Epidermal melanocyte (primary cell): ENCODE measurements around the gene CCDC149.
"Not testable (repeated sequence)": the region's sequence is repeated elsewhere in the genome, so short reads cannot be mapped to it uniquely, and the experiment has no call there.

Experiments used
- DNase-seq: peaks from one replicate; pipeline ENCODE4 v3.0.0; 2011; ENCODE audit warnings: low spot score; ENCODE audit not compliant: insufficient read length

CCDC149 gene

DNA sequence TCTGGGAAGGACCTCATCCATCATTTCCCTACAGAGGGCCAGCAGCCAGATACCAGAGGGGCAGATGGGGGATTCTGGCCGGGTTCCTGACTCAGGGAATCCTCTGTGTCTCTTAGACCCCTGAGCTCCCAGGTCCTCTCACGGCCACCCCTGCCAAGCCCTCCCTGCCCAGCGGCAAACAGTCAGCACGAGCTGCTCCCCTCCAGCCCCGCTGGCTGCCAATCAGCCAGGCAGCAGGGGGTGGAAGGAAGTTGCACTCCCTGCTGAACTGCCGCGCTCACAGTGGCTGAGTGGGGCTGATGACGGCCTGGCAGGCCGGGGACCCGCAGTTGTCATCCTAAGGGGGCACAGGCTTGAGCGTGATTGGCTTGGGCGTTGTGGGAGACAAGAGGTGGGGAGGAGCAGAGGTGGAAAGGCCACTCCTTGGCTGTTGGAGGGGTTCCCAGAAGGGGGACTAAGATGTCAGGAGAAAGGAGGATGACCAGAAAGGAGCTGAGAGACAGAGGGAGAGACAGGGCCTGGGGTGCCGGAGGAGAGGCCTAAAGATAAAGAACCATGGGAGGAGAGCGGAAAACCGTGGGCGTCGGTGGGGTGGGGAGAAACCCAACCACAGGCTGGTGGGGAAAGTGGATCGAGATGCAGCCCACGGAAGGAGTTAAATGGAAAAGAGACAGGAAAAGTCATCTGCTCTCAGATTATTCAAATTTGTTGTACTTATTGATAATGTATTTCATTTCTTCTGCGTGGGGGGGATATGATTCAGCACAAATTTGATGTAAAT, 4.4 kb upstream of the CCDC149 start:
- DNase-seq = no peak

DNA sequence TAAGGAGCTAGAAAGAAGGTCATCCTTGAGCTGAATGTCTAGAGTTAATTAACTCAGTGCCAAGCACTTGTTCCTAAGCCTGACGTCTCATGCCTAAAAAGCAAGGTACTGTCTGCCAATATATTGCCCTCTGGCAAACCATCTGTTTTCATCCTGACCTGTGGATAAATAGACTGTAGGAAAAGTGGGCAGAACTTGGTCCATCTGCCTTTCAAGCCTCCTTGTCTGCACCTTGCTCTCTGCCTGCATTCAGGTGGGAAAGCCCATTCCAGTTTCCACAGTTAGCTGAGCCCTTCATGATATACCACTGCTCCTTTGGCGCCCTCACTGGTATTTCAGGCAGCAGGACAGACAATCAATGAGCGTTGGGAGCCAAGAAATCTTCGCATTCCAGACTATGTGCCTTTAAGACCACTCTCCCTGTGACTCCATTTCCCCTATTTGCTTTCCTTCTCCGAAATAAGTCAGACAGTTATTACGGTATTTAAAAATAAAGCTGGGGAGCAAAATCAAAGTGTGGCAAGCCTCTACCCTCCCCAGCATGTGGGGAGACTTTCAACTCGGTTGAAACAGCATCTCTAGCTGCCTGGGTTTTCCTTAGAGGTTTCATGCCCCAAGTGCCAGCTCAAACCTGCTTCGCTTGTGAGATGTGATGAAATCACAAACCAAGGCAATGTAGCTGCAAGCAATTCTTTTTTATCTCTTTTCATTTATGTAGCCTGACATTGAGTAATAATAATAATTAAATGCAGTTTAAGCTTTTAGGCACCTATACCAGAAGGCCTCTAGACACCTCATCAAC, 2.5 kb upstream of the CCDC149 start:
- DNase-seq = no peak

DNA sequence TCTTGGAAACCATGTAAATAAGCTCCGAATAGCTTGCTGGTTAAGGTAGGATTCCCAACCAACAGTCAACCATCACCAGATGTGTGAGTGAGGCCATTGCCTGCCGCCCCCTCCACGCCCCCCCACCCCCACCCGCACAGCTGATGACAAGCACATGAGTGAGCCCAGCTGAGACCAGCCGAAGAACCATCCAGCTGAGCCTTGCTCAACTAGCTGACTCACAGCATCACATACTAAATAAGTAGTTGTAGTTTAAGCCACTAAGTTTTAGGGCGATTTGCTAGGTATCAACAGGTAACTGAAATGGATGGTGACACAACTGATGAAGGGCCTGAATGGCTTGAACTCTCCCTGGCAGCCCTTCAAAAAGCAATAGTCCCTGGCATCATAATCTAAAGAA, 1.6 kb upstream of the CCDC149 start:
- DNase-seq = no peak

DNA sequence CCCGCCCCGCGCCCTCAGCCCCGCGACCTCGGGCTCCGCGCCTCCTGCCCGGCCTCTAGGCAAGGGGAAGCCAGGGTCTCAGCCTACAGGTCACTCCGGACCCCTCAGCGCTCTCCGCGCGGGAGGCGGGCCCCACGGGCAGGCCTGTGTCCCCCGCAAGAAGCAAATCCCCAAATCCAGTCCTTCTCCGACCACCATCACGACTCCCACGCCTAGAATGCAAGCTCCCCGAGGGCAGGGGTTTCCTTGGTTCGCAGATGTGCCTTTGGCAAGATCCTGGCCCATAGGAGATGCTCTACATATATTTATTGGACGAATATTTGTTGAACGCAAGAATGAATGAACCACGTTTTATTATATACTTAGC, 260 bp upstream of the CCDC149 start:
- DNase-seq = no peak

DNA sequence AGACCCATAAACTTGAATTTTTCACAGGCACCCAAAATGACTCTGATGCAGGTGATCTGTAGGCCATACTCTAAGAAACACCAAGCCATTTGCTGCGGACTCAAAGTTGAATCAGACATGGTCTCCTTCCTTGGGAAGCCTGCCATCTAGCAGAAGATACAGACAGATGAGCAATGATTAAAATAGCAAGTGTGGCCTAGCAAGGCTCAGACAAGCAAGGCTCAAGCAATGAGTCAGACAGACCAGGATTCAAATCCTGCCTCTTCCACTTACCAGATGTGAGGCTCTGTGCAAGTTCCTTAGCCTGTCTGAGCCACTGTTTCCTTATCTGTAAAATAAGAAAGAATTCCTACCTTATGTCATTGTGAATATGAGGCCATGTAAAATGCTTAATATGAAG, 2.3 kb downstream of the CCDC149 start:
- no peak for DNase-seq

DNA sequence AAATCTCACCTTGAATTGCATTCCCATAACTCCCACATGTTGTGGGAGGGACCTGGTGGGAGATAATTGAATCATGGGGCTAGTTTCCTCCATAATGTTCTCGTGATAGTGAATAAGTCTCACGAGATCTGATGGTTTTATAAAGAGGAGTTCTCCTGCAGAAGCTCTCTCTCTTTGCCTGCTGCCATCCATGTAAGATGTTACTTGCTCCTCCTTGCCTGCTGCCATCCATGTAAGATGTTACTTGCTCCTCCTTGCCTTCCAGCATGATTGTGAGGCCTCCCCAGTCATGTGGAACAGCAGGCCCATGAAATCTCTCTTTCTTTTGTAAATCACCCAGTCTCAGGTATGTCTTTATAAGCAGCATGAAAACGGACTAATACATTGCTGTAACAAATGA, 3.2 kb downstream of the CCDC149 start:
- not testable (repeated sequence) for DNase-seq

DNA sequence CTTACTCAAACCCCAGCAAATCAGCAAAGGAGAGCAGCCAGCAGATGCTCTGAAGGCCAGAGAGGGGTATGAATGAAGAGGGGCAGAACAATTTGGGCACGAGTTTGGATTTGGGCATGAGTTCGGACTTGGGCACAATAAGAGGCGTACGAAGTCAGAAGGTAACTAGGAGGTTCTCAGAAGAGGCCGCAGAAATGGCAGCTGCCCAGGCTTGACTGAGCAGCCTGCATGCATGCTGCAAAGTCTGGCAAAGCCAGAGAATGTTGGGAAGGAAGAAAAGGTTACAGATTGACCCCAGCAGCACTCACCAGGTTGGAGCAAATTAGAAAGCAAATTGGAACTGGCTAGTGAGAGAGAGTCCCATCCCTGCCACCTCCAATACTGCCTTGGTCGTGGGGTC, 15.2 kb downstream of the CCDC149 start:
- no peak for DNase-seq

DNA sequence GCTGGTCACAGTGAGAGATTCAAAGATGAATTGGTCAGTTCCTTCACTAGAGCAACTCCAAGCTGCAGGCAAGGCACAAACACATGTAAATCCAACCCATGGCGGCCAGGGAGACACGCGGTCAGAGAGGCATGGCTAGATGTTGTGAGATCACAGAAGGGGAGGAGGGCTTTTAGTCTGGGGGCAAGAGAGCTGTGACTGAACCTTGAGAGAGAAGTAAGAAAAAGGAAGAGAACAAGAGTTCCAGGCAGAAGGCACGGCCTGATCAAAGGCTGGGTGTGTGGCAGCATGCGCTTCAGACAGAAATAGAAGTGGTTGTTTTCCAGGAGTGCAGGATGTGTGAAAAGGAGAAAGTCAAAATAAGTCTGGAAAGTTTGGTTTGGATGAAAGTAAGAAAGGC, 15.9 kb downstream of the CCDC149 start:
- DNase-seq = no peak

DNA sequence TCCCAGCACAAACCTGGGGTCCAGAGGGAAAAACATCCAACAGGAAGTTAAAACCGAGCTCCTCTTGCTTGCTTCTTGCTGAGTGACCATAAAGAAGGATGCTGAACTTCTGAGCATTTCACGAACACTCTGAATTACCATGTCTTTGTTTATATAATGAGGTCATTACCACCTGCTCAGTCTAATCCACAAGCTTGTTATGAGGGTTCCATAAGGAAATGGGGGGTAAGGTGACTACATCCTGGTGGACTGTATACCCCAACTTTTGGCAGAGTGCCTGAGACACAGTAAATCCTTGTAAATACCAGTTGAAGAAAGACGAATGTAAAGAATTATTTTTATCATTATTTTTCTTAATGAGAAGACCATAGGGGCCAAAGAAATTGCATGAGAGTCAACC, 16.8 kb downstream of the CCDC149 start:
- DNase-seq = no peak

DNA sequence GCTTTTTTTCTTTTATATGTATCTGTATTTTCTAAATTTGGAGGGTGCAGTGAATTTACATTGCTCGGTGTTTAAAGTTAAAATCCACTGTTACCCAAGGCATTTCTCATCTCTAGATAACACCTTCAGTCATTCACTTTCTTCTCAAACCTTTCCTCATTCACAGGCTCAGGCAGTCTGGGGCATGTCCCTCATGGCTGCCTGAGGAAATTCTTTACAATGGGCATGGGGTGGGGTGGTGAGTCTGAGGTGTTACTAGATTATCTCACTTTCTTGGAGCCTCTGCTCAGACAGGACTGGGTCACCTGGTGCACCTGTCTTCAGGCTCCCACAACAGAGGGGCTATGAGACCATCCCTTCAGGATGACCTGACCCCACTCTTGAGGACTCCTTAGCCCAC, 17.4 kb downstream of the CCDC149 start:
- no peak for DNase-seq

DNA sequence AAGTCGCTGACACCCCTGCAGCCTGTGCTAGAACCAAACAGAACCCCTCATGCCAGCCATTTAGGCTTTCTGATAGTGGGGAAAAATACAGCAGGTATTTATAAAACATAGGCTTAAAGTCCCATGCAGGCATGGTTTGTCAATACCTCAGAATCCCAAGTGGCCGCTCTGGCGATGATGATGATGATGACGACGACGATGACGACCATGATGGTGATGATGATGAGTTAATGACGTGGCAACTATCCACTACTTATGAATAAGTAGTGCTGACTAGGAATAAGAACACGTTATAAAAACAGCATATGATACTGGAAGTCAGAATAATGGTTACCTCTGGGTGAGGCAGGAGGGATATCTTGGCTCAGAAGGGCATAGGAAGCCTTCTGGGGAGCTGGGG, 18.0 kb downstream of the CCDC149 start:
- DNase-seq = no peak

DNA sequence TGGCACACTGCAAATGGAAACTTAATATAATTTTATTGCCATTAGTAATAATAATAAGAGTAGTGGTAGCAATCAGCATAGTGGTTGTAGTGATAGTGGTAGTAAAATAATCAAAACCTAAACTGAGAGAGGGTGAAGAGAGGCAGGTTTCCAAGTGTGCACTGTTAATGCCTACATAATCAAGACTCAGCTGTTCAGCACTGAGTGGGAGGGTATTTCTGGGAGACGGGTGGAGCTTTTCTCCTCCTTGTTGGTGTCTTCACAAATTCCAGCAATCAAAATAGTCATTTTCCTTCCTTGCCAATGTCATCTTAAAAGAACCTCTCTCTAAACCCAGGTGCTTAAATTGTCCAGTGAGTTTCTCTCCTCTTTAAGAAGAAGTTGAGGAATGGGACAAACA, 18.6 kb downstream of the CCDC149 start:
- DNase-seq = no peak

DNA sequence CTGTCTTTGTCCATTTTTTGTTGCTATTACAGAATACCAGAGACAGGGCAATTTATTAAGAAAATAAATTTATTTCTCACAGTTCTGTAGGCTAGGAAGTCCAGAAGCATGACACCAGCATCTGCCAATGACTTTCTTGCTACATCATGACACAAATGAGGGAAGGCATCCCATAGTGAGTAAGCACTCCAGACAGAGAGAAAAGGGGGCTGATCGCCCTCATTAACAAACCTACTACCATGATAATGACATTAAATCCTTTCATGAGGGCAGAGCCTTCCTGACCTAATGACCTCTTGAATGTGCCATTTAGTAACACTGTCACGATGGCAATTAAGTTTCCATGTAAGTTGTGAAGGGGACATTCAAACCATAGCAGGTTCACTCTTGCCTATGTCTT, 20.1 kb downstream of the CCDC149 start:
- DNase-seq = no peak

DNA sequence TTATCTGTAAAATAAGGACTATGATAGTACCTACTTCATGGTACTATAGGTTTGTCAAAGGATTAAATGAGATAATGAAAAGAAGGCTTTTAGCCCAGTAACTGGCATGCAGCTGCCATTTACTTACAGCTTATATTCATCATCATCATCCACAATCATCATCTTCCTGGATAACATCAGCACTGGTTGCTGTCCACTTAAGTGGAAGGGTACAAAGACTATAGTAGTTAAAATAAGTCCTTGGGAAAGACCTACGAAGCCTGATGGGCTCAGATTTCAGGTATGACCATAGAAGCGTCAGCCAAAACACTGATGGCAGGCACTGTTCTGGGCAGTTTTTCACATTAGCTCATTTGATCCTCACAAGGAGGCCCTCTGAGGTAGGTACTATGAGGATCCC, 20.6 kb downstream of the CCDC149 start:
- DNase-seq = no peak

DNA sequence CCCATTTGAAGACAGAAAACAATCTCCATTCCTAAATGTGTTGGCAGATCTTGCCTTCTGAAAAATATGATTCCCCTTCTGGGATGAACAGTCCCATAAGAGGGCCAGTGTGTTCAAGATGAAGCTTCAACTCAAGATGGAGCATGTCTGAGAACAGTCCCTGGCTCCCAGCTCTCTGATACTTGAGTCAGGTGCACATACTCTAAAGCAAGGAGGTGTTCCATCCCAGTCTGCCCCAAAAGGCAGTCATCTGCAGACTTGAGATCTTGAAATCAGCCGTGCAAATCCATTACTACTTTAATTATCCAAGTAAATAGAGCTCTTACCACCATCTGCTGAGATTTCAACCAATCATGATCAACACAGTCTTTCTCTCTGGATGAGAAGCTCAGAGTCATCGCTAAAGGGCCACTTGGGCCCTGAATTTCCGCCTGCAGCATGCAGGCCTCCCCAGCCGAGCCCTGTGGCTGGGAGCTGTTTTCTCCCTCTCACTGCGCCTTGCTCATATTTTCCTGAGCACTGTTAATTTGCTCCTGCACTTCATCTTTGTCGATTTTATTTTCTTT, 22.2 kb downstream of the CCDC149 start:
- no peak for DNase-seq

DNA sequence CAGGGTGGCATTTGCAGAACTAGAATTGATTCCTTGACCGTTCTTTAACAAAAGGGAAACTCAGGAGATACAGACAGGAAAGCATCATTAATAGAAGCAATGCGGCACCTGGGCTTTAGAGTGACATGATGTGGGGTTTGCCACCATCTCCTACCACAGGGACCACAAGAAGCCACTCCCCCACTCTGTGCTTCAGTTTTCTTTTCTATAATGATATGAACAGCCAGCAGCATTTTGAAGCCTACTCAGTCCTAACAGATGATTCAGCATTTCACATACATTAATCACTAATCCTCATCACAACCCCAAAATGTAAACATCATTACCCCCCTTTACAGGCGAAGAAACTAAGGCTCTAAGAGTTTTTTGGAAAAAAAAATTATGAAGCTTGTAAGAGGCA, 22.9 kb downstream of the CCDC149 start:
- DNase-seq = no peak

DNA sequence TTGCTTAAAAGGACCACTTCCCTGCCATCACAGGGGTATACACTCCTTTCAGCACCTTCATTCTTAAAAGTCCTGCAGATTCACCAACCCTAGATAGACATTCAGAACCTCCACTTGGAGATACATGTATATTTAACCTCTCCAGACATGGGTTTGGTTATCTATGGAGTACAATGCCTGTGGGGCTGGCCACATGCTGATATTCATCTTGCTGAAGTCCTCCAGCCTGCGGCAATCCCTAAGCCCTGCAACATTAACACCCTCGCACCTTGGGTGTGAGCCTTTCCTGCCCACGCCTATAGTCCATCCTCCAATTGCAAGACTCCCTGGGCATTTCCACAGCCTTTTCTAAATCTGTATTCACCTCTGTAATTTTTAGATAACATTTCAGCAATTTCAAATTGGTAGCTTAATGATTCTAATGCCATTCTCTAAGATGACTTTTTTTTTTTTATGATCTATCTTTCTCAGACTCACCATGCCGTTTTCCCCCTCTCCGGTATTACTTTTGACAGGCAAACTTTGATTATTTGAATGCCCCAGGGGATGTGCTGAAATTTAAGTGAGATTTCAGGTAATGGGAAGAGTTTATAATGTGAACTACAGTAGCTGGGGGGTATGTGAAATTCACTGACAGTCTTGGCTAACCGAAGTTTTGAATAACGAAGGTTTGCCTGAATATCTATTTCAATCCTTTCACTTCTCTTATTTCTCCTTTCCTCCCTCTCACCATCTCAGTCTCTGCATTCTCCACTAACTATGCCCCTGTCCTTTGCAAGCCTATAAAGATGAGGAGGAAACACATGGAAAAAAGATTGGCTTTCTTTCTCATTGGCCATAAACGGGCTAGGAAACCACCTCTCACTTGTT, 24.1 kb downstream of the CCDC149 start:
- no peak for DNase-seq

DNA sequence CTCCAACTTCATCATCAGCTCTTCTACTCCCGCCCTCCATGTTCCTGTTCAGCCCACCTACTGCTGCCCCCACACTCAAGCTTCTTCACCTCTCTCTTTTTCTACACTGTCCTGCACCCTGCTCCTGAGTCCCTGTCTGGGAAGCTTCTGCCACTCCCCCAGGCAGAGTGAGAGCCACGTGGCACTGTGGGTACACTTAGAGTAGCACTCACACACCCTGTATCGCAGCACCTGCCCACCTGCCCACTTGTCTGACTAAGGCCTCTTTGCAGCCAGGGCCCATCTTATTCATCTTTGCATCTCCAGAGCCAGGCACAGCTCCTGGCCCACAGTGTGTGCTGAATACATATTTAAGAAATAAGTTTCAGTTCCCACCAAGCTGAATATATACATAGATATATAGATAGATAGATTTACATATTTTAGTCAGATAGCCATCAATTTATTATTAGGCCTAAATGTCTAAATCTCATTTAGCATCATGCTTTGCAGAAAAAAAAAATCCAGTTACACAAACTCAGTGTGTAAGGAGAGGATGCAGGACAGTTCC, 24.9 kb downstream of the CCDC149 start:
- DNase-seq = no peak

DNA sequence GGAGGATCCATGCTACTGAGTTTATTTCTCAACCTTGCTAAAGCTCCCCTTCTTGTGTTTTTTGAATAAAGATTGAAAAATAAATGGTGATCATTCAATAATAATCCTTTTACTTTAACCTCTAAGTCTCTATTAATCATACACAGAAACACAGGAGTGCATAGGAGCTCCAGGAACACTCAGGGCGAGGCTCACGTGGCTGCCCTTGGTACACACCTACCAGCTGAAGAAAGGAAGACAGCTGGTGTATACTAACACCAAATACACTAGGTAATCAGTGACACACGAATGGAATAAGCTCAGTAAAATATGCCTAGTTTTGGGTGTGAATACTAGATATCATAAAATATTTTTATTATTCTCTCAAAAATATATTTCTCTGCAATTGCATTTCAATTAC, 26.2 kb downstream of the CCDC149 start:
- no peak for DNase-seq

DNA sequence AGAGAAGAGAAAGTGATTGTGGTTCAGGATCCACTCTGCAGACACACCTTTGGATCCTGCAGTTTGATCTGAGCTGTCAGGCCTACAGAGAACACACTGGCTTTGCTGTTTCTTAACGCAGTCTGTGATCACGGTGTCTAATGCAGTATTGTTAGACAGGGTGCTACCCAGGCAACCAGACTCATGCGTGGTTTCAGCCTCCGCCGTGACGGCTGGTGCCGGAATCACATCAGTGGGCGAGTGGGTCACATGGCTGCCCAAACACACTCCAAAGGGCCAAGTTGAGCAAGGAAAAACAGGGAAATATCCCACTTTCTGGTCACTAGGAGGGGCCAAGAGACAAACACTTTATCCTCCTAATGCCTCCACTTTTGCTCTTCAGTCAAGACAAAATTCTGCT, 27.5 kb downstream of the CCDC149 start:
- DNase-seq = no peak

DNA sequence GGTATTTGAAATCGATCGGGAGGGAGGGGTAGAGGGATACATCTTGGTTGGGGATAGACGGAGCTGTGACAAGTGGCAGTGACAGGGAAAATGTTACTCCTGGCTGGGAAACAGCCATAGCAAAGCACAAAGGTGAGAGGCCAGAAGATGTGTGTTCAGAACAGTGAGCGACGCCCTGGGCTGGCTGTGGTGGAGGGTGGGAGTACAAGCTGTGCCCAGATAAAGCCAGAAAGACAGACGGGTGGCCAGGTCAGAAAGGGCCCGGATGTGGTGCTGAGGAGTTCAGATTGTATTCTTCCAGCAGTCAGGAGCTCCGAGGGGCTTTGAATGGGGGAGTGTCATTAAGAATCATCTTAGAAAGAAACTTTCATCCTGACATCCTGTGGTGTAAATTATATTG, 27.9 kb downstream of the CCDC149 start:
- DNase-seq = no peak
